Embryonic facial prominence (tissue), 1 donor: ENCODE data around the gene SLC25A45.

Experiments used
- DNase-seq: peaks from one replicate; pipeline ENCODE4 v3.0.0-alpha.2; 2016; ENCODE audit errors: extremely low spot score

SLC25A45 gene

DNA sequence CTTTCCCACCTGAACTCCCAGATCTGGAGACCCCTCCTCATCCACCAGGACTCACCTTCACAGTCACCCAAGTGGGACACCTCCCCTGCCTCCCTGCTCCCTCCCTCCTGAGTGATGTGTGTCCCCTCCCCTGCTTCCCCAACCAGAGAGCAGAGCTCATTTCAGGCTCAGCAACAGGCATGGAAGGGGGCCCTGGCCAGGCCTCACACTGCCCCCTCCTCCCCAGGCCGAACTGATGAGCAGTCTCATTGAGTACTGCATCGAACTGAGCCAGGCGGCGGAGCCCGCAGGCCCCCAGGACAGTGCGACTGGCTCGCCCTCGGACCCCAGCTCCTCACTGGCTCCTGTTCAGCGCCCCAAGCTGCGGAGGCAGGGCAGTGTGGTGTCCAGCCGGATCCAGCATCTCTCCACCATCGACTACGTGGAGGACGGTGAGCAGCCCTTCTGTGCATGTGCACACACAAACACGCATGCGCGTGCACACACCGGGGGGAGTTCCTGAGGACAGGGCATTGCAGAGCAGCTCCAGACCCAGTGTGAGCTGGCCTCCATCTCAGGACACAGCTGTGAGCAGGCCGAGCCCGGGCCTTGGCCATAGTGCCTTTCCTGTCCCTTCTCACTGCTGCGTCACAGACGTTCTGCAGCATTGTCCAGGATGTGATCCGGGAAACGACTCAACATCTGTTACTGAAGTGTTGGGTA lies 22.3 kb upstream of the SLC25A45 start:
- no peak for DNase-seq

DNA sequence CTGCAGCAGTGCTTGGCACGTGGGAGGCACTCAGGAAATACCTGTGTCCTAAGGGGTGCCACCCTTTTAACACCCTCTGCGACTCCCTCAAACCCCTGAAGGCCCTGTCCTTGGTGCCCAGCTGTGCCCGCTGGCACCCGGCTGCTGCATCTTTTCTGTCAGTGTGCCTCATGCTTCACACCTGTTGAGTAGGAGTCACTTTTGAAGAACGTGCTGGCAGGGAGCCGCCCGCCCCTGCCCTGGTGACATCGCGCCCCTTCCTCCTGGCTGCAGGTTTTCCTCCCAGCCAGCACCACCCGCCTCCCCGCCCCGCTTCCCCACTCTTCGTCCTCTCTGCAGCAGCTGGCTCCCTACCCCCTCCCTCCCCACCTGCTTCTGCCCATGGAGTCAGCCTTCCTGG lies 21.8 kb upstream of the SLC25A45 start:
- DNase-seq, result no peak

DNA sequence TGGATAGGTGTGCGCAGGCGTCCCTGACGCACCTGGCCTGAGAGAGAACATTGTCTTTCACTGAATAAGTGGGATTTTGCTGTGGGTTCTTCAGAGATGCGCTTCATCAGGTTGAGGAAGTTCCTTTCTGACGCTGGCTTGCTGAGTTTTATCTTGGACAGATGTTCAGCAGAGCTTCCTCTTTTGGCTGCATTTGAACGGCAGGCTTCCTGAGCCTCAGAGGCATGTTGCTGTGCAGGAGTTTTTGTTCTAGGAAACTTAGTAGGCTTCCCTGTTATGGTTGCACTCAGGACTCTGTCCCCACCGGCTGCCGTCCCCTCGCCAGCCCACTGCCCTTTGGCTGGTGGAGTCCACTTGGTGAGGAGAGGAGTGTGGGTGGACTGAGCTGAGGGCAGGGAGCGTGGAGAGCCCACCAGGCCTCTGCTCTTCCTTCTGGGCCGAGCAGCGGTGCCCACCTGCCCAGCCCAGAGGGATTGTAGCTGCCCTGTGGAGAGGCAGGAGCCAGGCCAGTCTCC lies 21.2 kb upstream of the SLC25A45 start:
- DNase-seq, result no peak

DNA sequence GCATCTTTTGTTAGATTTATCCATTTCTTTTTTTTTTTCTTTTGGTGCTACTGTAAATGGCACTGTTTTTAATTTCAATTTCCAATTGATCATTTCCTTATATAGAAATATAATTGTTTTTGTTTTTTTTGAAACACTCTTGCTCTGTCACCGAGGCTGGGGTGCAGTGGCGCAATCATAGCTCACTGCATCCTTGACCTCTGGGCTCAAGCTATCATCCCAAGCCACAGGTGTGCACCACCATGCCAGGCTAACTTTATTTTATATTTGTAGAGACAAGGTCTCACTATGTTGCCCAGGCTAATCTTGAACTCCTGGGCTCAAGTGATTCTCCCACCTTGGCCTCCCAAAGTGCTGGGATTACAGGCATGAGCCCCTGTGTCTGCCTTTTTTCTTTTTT lies 20.3 kb upstream of the SLC25A45 start:
- no peak for DNase-seq

DNA sequence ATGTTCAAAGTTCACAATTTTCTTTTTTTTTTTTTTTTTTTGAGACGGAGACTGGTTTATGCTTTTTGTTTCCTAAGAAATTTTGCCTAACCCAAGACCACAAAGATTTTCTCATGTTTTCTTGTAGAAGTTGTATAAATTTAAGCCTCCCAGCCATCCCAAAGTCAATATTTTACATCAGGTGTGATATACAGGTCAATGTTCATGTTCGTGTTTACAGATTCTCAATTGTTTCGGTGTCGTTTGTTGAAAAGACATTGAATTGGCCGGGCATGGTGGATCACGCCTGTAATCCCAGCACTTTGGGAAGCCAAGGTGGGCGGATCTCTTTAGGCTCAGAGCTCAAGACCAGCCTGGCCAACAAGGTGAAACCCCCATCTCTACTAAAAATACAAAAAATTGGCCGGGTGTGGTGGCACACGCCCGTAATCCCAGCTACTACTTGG lies 19.4 kb upstream of the SLC25A45 start:
- DNase-seq, result no peak

DNA sequence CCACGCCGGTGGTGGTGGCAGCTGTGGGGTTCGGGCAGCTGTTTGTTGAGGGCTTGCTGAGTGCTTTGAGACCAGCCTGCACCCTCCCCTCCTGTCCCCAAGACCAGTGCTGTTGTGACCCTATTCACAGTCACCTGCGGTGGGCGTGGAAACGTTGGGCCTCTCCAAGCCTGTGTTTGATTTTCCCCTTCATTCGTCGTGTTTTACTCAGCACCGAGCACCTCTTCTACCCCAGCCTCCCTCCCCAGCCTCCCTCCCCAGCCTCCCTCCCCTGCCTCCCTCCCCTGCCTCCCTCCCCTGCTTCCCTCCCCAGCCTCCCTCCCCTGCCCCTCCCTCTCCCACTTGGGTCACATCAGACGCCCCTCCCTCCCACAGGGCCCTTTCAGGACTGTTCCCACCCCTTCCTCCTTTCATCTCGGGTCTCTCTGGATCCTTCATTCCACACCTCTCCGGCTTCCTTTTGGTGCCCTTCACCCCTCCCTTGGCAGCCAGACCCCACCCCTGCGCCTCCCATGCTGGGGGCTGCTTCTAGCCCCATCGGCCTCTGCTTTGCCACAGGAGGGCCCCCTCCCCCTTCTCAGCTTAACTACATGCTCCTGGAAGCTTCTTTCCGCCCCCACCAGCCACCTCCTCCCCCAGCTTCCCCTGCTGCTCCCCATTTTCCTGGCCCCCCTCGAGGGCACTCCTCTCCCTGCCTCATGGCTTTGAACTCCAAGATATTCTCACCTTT lies 18.8 kb upstream of the SLC25A45 start:
- DNase-seq, result no peak

DNA sequence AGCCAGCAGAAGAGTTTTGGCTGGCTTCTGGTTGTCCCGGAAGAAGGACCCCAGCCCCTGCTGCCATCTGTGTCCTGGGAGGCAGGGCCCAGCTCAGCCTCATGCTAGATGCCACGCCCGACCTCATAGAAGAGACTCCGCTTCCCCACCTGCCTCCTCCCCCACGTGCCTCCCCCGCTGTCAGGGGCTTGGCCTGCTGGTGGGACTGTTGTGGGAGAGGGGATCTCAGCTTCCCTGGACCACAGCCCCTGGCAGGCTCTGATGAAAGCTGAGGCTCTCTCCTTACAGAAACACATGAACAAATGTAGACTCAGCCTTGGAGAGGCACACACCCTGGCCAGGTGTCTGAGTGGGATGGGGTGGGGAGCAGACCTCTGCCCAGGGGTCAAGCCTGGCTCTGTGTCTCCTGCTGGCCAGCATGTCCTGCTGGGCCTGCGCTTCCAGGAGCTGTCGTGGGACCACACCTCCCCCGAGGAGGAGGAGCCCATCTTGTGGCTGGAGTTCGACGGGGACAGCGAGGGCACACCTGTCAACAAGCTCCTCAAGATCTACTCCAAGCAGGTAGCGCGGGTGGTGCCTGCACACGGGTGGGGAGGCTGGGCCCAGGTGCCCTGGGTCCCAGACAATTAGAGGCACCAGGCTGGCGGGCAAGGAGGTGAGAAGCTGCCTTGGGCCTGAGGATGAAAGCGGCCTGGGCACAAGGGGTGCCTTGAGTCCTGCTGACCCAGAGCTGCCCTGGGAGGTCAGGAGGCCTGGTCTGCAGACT lies 18.0 kb upstream of the SLC25A45 start:
- DNase-seq, result no peak

DNA sequence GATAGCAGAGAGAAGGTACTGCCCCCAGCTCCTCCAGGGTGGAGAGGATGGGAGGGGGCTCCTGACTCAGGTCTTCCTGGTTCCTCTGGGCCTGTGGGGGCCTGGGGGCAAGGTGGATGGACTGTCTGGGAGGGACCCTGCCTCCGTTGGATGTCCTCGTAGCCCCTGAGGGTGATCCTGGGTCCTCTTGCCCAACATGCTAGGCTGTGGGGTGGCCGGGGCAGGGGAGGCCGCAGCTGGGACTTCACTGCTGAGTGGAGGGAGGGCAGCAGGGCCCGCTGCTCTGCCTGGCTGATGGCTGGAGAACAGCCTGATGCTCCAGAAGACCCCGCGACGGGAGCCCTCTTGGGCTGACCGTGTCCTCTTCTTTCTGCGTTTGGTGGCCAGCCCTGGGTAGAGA lies 17.4 kb upstream of the SLC25A45 start:
- DNase-seq, result no peak

DNA sequence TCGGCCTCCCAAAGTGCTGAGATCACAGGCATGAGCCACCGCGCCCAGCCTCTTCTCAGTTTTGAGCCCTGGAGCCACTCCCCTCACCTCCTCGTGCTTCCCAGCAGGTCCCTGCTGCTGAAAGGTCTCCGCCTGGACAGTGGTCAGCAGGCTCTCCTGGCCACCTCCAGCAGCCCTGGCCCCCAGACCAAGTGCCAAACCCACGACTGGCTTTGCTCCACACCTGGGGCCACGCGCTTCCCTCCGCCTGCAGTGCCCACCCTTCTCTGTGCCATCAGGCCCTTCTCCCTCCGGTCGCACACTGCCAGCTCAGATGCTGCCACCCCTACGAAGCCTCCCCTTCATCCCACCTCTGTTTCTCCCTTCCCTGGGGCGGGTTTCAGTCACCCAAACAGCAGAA lies 16.8 kb upstream of the SLC25A45 start:
- no peak for DNase-seq

DNA sequence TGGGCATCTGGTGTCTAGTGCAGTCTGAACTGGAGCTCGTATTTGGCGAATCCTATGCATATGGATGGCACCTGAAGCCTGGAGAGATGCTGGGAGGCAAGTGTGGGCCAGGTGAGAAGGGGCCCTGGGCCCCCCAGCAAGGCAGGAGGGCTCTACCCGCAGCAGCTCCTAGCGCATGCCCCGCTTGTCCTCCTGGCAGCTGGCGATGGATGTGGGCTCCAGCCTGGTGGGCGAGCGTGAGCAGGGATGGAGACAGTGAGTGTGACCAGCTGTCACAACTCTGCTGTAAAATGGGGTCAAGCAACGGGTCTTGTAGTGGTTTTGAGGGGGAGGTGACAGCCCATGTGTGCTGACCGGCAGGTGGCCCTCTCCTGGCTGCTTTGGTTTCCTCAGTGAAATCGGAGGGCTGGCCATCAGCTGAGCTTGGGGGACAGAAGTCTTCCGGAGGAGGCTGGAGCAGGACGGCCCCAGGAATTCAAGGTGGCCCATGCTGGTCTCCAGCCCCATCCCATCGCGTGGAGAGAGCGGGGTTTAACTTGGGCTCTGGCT lies 16.0 kb upstream of the SLC25A45 start:
- DNase-seq, result no peak

DNA sequence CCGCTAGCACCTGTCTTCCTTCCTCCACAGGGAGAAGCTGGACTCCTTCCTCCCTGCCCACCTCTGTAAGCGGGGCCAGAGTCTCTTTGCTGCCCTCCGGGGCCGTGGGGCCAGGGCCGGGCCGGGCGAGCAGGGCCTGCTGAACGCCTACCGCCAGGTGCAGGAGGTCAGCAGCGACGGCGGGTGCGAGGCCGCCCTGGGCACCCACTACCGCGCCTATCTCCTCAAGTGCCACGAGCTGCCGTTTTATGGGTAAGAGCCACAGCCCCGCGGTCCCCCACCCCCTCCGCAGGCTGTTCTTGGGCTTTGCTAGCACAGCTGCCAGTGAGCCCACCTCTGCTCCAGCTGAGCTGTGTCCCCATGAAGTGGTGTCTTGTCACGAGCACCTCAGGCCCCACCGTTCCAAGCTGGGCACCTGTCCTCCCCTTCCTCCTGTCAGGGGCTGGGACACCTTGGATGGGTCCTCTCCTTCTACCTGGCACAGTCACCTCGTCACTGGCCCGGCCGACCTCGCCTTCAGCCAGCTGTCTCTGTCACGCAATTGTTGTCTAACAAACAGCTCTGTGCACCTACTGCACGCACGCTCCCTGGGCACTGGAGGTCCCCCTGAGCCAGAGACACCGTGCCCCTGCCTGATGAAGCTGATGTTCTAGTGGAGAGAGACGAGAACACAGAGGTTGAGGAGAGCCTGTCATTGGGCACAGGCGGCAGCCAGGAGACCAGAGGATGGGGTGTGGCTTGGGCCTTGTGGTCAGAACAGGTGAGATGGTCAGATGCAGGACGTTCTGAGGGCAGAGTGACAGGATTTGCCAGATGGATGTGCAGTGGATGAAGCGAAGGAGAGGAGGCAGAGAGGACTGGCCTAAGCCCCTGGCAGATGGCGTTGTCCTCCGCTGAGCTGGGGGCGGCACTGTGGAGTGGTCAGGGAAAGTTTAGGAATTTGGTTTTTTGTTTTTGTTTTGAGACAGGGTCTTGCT lies 14.6 kb upstream of the SLC25A45 start:
- DNase-seq, result no peak

DNA sequence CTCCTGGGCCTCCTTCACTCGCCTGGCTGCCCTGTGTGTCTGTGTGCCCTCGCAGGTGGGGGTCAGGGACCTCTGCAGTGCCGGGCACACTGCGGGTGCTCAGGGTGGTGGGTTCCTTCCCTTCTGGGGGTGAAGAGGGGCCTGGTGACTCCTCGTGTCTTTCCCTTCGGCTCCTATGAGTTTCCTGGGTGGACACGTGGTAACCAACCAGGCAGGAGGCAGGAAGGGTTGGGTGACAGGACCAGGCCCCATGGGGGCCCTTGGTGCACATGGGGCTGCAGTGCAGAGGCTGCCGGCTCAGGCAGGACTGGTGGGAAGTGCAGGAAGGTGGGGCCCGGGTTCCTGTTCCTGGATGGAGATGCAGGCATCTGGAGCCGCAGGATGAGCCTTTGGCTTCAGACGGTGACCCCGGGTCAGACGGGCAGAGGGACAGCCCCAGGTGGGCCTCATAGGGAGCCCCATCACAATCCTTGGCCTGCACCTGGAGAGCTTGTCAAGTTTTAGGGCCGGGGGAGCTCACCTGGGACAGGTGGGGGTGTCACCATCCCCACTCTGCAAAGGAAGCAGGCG lies 13.6 kb upstream of the SLC25A45 start:
- no peak for DNase-seq

DNA sequence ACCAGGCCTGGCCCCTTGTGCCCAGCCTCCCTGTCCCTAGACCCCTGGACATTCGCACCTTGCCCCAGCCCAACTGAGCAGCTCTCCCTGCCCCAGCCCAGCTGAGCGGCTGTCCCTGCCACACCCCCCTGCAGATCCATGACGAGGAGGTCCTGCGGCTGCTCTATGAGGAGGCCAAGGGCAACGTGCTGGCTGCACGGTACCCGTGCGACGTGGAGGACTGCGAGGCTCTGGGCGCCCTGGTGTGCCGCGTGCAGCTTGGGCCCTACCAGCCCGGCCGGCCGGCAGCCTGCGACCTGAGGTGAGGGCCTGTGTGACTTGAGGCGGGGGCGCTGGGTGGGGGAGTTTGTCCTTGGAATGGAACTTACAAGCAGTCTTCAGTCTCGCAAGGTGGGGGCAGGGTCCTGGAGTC lies 11.7 kb upstream of the SLC25A45 start:
- DNase-seq, result no peak

DNA sequence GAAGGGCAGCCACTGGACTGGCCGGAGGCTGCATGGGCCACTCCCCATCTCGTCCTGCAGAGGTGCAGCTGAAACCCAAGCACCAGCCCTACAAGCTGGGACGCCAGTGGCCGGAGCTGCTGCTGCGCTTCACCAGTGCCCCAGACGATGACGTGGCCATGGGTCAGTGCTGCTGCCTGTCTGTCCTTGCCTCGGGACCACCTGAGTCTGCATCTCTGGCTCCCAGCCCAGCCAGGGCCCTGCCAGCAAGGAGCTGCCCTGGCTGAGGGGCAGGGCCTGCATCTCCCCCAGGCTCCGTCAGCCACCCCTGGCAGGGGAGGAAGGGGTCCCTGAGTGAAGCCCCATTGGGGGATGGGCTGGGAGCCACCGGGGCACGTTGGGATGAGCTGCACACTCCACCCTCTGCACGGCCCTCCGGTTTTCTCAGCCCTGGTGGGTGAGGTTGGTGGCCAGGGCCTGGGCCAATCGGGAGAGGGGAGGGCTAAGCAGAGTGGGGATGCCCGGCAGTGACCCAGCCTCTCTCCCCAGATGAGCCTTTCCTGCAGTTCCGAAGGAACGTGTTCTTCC lies 11.2 kb upstream of the SLC25A45 start:
- no peak for DNase-seq

DNA sequence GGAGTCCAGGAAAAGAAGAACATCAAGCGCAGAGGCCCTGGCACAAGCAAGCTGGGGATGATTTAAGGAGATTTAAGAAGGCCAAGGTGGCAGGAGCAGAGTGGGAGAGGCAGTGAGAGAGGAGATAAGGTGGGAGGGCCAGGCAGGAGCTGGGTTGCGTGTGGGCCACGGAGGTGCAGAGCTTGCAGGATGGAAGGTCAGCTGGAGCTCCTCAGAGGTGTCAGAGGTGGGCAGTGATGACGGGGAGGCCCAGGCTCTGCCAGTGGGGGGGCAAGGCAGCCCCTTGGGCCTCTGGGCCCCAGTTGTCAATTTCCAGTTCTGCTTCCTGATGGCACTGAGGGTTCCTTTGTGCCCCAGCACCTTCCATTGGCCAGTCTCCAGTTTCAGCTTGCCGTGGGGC lies 10.5 kb upstream of the SLC25A45 start:
- no peak for DNase-seq

DNA sequence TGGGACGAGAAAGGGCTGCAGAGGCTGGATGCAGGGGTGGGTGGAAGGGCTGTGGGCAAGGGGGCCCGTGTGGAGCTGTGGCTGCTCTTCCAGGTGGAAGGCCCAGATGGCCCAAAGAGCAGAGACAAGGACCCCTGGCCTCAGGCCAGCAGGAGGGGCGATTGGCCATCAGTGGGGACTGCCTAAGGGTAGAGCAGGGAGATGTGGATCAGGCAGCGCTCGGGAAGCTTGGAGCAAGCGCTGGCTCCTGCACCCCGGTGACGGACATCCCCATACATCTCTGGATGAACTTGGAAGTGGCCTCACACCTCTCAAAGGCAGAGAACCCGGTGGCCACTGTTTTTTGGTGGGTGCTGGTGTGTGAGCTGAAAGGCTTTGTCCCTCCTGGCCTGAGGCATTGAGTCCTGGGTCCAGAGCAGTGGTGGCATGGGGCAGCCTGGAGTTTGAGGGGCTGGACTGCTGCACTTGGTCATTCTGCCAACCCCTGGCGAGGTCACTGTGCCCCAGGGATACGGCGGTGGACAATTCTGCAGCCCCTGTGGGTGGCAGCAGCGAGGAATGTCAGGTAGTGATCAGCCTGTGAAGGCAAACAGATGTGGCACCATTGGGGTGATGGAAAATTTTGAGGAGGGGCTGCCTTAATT lies 9.9 kb upstream of the SLC25A45 start:
- DNase-seq, result no peak

DNA sequence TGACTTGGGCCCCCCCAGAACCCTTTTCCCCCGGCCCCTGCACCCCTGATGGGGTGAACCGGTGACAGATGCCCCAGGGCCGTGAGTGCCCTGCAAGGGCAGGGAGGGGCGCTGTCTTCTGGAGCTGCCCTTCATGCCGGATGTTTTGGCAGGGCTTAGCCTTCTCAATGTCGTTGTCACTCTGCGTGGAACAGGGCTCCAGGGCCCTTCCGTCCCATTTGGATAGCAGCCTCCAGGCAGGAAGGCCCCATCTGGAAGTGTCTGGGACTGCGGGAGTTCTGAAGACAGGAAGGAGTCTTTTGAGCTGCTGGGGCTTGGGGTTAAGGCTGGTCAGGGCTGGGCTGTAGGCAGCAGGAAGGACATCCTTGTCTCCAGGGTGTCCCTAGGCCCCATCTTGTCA lies 8.6 kb upstream of the SLC25A45 start:
- DNase-seq, result no peak

DNA sequence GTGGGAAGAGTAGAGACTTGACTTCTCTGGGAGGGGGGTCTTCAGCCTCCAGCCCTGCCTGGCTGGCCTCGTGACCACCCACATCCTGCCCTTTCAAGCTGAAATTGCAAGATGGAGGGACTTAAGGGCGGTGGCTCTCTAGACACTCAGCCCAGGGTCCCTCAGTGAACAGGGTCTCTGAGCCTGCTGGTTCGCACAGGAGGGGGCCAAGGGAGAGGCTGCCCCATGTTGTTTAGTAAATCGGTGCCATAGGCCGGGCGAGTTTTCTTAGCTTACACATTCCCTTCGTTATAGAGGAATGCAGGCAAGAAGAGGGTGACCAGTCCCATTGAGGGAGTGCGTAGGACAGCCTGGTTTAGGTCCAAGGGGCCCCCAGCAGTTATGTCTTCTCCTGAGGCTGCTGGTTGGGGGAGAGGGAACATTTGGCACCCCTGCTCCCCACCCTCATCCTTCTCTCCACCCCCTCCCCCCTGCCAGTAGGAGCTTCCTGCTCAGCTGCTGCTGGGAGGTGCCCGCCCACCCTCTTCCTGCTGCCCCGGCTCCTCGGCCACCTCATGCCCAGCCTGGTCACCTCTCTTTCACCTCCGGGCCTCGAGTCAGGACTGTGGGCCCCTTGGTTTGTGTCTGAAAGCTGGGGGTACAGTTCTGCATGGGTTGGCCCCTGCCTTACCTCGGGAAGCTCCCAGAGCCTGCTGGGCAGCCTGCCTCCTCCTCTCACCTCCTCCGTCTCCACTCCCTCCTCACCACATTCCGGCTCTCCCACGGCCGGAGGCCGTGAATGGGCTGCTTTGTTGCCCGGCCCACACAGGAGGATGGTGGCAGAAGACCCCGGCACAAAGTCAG lies 7.9 kb upstream of the SLC25A45 start:
- no peak for DNase-seq
